ENCODE measurements around the gene TAF6L. TPM values are rescaled to one million over a fixed set of nuclear protein-coding genes. Genes with fewer than 3 reads are reported as not detected.

TAF6L gene
- total and polyA plus RNA-seq, 9 of the 15 experiments (the other 6 are each of a cell fraction or from before 2014, with no cell fraction given), result 0.04 to 45.5 (median 20.8) TPM

DNA sequence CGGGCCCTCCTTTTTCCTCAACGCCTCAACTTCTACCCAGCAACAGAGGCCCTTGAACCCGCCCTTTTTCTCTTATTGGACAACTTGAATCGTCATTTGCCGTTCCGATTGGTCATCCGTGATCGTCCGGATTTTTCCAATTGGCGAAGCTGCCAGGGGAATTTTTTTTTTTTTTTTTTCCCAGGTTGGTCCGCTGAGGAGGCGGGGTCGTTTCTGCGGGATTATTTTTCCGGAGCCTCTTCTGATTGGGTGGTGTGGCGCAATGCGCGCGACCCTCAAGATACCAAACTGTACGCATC, 43.4 kb upstream of the TAF6L start (continued):
- TF ChIP-seq, protein P1, sequence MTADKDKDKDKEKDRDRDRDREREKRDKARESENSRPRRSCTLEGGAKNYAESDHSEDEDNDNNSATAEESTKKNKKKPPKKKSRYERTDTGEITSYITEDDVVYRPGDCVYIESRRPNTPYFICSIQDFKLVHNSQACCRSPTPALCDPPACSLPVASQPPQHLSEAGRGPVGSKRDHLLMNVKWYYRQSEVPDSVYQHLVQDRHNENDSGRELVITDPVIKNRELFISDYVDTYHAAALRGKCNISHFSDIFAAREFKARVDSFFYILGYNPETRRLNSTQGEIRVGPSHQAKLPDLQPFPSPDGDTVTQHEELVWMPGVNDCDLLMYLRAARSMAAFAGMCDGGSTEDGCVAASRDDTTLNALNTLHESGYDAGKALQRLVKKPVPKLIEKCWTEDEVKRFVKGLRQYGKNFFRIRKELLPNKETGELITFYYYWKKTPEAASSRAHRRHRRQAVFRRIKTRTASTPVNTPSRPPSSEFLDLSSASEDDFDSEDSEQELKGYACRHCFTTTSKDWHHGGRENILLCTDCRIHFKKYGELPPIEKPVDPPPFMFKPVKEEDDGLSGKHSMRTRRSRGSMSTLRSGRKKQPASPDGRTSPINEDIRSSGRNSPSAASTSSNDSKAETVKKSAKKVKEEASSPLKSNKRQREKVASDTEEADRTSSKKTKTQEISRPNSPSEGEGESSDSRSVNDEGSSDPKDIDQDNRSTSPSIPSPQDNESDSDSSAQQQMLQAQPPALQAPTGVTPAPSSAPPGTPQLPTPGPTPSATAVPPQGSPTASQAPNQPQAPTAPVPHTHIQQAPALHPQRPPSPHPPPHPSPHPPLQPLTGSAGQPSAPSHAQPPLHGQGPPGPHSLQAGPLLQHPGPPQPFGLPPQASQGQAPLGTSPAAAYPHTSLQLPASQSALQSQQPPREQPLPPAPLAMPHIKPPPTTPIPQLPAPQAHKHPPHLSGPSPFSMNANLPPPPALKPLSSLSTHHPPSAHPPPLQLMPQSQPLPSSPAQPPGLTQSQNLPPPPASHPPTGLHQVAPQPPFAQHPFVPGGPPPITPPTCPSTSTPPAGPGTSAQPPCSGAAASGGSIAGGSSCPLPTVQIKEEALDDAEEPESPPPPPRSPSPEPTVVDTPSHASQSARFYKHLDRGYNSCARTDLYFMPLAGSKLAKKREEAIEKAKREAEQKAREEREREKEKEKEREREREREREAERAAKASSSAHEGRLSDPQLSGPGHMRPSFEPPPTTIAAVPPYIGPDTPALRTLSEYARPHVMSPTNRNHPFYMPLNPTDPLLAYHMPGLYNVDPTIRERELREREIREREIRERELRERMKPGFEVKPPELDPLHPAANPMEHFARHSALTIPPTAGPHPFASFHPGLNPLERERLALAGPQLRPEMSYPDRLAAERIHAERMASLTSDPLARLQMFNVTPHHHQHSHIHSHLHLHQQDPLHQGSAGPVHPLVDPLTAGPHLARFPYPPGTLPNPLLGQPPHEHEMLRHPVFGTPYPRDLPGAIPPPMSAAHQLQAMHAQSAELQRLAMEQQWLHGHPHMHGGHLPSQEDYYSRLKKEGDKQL (CRISPR knock-in tag; IDR thresholded peaks at IDR 0.05; ENCODE audit: borderline replicate concordance), result no peak
- TF ChIP-seq NFXL1 (CRISPR knock-in tag; IDR thresholded peaks at IDR 0.05) (no peak), CEBPB (tag; IDR thresholded peaks at IDR 0.05) (peak; percentile 84; the same call in 1 of the 2 replicates), NEUROD1 (IDR thresholded peaks at IDR 0.05; ENCODE audit: borderline replicate concordance, low read depth, low read length, partially characterized antibody) (peak; percentile 72), CEBPG (CRISPR knock-in tag; IDR thresholded peaks at IDR 0.05) (no peak), CEBPG (tag; conservative IDR thresholded peaks at IDR 0.05 in 1 of 2, IDR thresholded peaks at IDR 0.05 in 1 of 2) (peak; percentile 45 to 68; a peak in 2 of 4 replicates), RBM15 (IDR thresholded peaks at IDR 0.05; ENCODE audit: insufficient read depth, low read length) (no peak), FOS (IDR thresholded peaks at IDR 0.05; ENCODE audit: extremely low read depth, insufficient read length) (peak; percentile 93), ZNF23 (CRISPR knock-in tag; IDR thresholded peaks at IDR 0.05) (no peak), CSDE1 (IDR thresholded peaks at IDR 0.05) (no peak), CHCHD3 (CRISPR knock-in tag; IDR thresholded peaks at IDR 0.05) (no peak), ZBTB7A (IDR thresholded peaks at IDR 0.05; ENCODE audit: borderline replicate concordance, control insufficient read depth, low read depth, low read length) (peak; percentile 27; the same call in 1 of the 2 replicates), HDAC2 (IDR thresholded peaks at IDR 0.05) (0 out of 2 replicates have a peak, but pooled peaks have one; percentile 11), SP2 (IDR thresholded peaks at IDR 0.05; ENCODE audit: extremely low read depth, low read depth, low read length, poor library complexity, severe bottlenecking) (peak; percentile 26), MCM3 (IDR thresholded peaks at IDR 0.05) (no peak), FUS (optimal IDR thresholded peaks at IDR 0.05; ENCODE audit: low read depth, low read length) (no peak), ZNF384 (IDR thresholded peaks at IDR 0.05; ENCODE audit: low read depth, low read length) (peak; percentile 100), GTF2E2 (tag; IDR thresholded peaks at IDR 0.05) (no peak), RBM25 (IDR thresholded peaks at IDR 0.05; ENCODE audit: low read depth, low read length, severe bottlenecking) (peak; percentile 85), XRCC5 (IDR thresholded peaks at IDR 0.05; ENCODE audit: low read depth, low read length) (0 out of 2 replicates have a peak, but pooled peaks have one; percentile 19)
- TF ChIP-seq, protein P2, sequence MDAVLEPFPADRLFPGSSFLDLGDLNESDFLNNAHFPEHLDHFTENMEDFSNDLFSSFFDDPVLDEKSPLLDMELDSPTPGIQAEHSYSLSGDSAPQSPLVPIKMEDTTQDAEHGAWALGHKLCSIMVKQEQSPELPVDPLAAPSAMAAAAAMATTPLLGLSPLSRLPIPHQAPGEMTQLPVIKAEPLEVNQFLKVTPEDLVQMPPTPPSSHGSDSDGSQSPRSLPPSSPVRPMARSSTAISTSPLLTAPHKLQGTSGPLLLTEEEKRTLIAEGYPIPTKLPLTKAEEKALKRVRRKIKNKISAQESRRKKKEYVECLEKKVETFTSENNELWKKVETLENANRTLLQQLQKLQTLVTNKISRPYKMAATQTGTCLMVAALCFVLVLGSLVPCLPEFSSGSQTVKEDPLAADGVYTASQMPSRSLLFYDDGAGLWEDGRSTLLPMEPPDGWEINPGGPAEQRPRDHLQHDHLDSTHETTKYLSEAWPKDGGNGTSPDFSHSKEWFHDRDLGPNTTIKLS (IDR thresholded peaks at IDR 0.05; ENCODE audit: borderline replicate concordance, low read depth), result no peak
- TF ChIP-seq, protein P3, sequence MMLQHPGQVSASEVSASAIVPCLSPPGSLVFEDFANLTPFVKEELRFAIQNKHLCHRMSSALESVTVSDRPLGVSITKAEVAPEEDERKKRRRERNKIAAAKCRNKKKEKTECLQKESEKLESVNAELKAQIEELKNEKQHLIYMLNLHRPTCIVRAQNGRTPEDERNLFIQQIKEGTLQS (IDR thresholded peaks at IDR 0.05), result peak; percentile 44; the same call in 1 of the 2 replicates
- TF ChIP-seq, protein P3 (CRISPR knock-in tag; conservative IDR thresholded peaks at IDR 0.05), result no peak
